NCI-H2029 treated with DMSO at 0.1 percent for 48 hours (cell line): ENCODE data around the gene WWP2.

Source experiments
- DNase-seq: peaks from one replicate; lab custom pipeline; 2025; lab: John Stamatoyannopoulos, UW

The WWP2 gene

DNA sequence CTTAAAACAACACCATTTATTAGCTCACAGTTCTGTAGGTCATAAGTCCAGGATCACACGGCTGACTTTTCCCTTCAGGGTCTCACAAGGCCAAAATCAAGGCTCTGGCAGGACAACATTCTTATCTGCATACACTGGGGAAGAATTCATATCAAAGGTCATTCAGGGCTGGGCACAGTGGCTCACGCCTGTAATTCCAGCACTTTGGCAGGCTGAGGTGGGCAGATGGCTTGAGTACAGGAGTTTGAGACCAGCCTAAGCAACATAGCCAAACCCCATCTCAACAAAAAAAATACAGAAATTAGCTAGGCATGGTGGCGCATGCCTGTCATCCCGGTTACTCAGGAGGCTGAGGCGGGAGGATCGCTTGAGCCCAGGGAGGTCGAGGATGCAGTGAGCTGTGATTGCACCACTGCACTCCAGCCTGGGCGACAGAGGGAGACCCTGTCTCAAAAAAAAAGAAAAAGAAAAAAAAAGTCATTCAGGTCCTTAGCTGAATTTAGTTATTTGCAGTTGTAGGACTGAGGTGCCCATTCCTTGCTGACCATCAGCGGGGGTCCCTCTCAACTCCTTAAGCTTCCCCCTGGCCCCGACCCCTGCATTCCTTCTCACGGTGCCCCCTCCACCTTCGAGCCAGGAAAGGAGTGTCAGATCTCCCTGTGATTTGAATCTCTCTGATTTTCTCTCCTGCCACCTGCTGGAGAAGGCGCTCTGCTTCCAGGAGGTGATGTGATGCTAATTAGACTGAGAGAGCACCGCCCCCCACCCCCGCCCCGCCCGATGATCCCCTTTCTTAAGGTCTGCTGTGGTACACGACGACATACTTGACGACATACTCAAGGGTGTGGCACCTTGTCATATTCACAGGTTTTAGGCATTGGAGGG is 97.2 kb downstream of the WWP2 start:
- no peak for DNase-seq

DNA sequence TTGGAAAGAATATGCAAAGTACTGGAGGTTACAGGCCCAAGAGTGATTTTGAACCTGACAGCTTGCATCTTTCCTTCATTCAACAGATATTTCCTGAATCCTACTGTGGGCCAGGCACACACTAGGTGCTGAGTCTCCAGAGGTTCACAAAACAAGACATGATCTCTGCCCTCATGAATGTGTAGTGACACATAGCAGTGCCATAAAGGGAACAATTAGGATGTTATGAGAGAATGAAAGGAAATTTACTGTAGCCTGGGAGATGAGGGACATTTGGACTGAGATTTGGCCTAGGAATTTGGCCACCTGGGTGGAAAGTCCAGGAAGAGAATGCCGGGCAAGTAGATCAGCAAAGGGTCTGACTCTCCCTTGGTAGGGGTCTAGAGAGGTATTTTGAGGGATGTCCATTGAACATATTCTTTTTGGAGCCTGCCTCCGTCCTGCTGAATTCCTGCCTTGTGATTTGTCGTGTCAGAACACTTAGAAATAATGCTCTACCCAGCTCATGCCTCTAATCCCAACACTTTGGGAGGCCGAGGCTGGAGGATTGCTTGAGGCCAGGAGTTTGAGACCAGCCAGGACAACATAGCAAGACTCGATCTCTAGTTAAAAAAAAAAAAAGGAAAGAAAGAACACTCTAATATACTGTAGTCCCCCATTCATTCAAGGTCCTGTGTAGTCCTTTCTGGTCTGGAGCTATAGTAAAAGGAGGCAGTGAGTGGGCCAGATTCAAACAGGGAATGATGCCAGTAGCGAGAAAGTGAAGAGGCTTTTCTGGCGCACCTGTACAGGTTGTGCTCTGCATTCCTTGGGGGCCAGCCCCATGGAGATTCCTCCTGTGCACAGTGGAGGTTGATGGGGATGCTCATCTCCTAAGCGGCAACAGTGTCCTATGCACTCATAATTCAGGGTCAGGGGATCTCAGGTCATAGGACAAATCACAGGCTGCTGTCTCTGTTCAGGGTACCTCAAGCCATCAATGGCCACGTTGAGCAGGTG is 98.4 kb downstream of the WWP2 start:
- DNase-seq, result no peak

DNA sequence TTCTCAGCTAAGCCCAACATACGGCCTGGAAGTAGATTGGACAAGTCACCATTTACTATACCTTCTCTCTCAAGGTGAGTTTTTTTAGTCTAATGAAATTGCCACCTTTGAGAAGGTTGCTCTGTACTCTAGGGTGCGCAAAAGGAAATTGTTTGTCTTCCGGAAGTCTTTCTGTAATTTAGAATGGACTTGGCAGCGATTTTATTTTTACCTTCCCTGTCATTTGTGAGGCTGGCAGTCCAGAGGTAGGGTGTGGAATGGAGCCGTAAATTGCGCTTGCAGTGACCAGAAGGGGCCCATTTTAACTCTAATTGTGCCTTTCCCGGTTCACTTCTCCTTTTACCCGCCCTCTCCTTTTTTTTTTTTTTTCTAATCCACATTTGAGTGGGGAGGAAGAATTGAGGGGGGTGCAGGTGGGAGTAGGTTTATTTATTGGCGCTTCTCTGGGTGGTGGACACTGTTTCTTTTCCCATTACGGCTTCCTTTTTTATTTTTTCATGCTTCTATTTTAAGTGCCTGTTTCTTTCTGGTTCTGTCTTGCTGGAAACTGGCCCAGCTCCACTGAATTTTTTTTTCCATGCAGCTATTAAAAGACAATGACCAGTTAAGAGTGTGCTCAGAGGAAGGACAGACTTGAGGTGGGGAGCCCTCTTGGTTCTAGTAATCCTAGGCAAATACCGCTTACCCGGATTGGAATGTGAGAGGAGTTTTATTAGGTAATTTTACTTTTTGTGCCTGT is 99.3 kb downstream of the WWP2 start:
- DNase-seq, result peak; percentile 24

DNA sequence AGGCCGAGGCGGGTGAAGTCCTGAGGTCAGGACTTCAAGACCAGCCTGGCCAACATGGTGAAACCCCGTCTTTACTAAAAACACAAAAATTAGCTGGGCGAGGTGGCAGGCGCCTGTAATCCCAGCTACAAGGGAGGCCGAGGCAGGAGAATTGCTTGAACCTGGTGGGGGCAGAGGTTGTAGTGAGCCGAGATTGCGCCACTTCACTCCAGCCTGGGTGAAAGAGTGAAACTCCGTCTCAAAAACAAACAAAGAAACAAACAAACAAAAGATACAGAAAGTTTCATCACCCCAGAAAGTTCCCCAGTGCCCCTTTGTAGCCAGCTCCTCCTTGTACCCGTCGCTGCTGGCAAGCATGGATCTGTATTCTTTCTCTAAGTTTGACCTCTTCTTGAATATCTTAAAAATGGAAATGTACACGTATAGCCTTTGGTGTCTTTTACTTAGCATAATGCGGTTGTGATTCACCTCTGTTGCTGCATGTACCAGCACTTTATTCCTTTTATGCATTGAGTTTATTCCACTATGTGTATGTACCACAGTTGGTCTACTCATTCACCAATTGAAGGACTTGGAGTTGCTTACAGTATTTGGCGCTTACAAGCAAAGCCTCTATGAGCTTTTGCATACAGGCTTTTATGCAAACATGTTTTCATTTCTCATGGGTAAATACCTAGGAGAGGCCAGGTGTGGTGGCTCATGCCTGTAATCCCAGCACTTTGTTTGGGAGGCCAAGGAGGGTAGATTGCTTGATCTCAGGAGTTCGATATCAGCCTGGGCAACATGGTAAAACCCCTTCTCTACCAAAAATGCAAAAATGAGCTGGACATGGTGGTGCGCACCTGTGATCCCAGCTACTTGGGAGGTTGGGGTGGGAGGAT is 101.5 kb downstream of the WWP2 start:
- DNase-seq, result no peak

DNA sequence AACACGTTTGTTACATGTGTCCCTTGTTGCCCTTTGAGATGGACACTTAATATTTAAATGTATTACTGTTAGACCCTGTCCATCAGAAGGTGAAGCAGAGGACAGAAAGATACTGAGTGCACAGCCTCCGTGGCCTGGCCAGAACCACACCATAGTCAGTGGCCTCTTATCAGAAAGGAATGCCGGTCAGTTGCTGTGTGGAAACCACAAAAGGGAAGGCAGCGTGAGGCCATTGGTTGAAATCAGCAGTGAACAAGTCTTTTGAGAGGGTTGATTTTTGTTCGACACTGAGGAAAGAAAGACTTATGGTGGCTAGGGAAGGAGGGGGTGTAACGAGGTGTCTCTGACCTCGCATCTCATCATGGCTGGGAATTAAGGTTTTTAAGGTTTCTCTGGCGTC is 103.6 kb downstream of the WWP2 start:
- no peak for DNase-seq

DNA sequence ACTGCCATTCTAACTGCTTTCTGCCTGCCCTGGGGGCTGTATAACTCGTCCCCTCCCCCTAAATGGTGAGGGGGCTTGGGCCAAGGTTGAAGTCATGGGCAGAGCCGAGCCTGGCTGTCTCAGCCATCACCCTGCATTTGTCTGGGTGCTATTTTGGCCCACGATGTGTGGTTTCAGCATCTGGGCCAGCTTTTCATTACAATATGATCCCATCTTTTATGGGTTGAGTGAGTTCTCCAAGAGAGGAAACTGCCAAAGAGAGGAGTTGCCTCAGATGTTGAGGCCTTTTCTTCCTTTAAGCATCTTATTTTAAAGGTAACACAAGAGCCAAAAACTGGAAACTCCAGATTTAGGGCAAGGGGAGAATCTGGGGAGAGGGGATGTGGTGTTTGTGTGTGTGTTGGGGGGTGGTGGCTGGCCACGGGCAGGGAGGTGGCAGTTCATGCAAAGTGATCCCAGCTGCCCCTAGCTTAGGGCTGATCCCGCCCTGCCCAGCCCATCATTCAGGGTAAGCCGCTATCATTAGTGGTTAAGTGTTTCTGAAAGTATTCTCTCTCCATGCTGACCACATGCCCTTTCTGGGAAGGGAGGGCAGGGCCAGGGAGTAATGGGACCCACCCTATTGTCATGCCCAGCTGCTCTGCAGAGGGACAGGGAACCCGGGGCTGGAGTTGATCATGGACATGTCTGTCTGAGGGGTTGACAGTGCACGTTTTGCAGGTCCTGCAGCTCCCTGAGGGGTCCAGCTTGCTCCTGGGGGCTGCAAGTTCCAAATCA is 105.8 kb downstream of the WWP2 start:
- no peak for DNase-seq

DNA sequence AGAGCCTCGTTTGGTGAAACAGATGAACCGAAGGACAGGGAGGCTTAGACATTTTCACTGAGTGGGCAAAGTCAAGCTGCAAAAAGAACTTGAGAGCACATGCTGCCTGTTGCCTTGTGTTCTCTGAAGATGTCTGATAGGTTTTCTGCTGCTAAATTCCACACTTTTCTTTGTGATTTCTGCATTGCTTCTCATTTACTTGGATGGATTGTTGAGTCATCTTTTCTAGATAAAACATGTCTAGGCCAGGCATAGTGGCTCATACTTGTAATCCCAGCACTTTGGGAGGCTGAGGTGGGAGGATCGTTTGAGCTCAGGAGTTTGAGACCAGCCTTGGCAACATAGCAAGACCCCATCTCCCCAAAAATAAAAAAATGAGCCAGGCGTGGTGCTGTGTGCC is 108.6 kb downstream of the WWP2 start:
- DNase-seq, result no peak

DNA sequence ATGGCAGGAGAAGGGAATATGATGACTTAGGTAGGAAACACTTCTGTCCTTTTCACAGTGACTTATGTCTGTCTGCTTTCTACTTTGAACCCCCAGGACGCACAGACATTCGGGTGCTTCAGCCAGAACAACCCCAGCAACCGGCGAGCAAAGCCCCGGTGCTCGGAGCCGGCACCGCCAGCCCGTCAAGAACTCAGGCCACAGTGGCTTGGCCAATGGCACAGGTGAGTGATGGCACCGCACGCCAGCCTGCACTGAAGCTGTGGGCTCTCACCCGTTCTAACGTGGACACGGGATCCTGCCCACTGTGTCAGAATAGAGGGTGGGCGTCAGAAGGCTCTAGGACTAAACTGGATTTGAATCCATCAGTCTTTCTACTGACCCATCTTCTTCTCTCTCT is 109.6 kb downstream of the WWP2 start:
- DNase-seq, result no peak

DNA sequence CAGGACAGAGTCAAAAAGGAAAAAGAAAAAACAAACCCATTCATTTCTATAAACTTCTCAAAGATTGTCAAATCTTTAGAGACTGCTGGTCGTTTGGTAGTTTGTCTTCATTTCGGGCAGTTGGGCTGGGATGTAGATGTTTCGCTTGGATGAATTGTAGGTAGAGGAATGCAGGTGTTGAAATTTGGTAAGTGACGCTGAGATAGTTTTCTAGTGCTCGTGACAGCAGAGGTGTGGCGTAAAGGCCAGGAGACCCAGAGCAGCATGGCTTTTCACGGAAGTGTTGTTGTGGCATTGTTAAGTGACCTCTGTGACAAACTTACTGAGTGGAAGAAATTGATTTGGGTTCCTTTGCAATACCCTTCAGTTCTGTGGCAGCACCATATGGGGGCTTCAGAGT is 110.8 kb downstream of the WWP2 start:
- DNase-seq, result no peak

DNA sequence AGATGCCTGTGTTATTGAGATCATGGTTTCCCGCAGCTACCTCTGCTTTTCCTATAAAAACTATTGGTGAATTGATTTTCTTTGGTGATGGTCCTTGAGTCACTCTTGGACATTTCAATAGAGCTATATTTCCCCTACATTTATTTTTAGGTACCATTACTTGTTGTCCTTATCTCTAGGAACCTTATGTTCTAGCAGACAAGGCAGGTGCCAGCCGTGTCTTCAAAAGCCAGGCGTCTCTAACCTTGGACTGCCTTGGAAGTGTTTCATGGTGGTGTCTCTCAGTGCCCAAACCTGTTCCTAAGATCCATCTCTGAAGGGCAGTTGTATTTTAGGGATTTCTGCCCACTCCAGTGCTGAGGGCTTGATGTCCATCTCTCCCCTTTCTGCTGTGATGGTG is 111.7 kb downstream of the WWP2 start:
- no peak for DNase-seq

DNA sequence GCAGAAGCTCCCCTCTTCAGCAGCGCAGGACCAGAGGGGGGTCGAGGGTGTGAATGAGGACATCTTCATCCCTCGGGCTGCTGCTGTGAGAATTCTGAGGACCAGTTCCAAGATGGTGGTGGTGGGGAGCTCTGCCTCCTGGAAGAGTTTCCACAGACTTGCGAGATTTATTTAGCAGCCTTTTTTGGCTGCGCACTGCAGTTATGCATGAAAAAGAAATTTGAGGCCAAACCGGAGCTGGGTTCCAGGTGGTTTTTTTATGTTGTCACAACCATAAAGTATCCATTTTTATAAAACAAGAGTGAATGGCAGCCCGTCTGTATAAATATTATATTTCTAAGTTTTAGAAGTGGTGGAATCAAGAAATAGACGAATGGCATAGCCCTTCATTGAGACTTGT is 112.1 kb downstream of the WWP2 start:
- no peak for DNase-seq

DNA sequence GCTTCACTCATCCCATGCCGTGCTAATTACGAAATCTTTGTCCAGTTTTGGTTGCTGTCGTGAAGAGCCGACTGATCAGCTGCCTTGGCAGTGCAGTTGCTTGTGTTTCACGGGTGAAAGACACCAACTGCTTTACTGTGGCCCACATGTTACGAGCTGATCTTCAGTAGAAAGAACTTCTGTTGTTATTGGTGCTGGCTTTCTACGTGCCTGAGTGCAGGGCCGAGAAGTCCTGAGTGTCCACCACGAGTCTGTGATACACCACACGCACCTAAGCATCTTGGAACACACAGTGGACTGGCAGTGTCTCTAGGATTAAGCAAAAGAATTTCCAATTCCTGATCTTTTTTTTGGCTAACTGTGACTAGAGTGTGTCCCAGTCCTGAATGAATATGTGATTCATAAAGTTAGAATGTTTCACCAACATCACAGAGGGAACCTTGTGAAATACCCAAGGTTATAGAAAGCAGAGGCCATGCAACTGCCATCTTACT is 118.6 kb downstream of the WWP2 start:
- DNase-seq, result no peak

DNA sequence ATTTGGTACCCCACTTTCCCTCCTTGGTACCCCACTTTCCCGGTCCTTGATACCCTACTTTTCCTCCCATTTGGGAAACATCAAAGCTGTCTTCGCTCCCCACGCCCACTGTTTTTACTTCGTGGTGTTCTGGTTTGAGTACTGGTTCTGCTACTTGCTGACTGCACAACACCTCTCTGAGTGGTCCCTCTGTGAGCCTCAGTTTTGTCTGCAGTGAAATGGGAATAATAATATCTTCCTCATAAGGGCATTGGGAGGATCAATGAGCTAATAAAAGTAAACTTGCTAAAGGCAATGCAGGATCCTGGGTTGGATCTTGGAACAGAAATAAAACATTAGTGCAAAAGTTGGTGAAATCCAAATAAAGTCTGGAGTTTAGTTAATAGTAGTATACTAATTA is 119.0 kb downstream of the WWP2 start:
- DNase-seq, result no peak

DNA sequence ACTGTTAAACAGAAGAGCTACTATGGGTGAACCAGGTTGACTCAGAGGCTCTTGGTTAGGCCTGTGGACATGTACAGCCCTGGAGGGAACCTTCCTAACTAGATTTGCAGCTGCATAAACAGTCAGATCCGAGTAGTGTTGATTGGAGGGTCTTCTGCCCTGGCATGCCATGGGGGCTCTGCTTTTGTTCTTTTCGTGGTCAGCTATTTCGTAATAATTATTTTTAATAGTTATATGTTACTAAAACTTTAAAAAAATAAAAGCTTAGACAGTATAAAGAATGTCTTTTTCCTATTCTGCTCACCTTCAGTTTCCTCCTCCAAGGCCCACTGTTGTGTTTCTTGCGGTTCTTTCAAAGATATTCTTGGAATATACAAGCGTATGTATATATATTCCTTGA is 121.6 kb downstream of the WWP2 start:
- no peak for DNase-seq

DNA sequence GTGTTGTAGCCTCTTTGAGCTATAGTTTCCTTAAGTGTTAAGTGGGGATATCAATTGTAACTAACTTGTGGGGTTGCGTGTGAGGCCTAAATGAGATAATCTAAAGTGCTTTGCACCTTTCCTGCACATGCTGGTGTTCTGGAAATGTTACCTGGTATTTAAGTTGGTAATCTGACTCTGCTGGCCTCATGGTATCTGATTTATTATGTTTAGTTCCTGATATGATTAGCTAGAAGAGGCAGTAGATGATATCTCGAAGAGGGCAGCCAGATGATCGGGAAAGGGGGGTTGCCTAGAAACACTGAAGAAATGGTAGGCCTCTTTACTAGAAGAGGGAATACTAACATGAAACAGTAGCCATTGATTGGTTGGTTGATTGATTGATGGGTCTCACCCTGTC is 123.6 kb downstream of the WWP2 start:
- no peak for DNase-seq

DNA sequence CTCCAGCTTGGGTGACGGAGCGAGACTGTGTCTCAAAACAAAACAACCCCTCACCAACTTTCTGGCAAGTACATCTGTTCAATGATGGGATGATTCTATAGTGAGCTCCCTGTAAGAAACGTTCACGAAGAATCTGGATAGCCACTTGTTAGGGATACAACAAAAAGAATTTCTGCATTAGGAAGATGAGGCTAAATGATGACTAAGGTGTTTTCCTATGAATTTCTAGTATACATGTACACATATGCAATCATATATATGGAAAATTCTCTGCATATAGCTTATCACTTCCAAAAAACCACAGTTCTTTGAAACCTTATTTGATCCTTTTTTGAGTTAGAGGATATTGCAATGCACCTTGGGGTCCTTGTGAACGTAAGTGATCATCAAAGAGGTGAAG is 124.6 kb downstream of the WWP2 start:
- DNase-seq, result no peak

DNA sequence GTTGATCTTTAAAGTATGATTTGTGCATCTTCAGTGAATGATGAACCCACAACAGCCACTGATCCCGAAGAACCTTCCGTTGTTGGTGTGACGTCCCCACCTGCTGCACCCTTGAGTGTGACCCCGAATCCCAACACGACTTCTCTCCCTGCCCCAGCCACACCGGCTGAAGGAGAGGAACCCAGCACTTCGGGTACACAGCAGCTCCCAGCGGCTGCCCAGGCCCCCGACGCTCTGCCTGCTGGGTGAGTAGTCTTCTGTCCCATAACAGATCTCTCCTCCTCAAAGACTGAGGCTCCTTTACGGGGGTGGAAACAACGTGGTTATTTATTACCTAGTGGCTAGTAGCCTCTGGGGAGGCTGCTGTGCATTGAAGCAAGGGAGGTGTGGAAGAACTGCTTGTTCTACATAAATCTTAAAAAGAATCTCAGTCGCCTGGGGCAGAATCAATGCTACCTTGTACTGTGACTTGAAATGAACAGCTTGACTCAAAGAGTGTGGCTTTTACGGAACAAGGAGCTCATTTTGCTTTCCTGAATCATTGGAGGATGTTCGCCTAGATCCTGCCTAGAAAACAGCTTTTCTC is 126.0 kb downstream of the WWP2 start:
- no peak for DNase-seq

DNA sequence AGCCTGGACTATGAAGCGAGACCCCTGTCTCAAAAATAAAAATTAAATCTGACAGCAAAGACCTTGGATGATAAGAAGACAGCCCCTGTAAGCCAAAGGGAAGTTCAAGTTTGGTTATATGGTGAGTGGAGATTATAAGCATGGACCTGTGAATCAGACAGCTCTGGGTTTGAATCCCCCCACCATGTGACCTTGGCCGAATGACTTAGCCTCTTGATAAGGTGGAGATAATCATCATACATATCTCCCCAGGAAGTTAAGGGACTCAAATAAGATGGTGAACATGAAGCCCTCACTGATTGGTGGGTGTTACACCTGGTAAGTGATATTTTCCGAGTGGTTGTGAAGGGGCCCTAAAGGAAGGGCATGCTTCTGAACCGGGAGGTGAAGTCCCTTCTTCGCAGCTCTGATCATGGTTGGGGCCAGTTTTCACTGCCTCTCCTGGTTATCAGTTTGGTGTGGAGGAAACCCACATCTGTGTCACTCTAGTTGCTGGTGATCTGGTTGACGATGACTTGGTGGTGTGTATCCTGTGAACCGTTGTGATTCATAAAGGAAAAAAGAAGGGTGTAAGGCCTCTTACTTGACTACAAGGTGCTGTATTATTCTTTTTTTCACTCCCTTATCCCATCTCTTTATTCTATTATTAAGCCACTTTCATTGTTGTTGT is 127.3 kb downstream of the WWP2 start:
- DNase-seq, result no peak
